Measurements from ENCODE around the gene FOXK1. TPM values are rescaled to one million over a fixed set of nuclear protein-coding genes. Genes with fewer than 3 reads are reported as not detected.

The FOXK1 gene
- total and polyA plus RNA-seq, 12 donors = 4.8 to 63.1 (median 36.1) TPM

GRCh38 chr7:4693152-4693551, 11.1 kb downstream of the FOXK1 start:
- Histone ChIP-seq H3K4me3 (no peak overlapping the region), H3K9me3 (replicated peaks in 1 of 3) (no peaks in the 10 kb centered on the region), H3K36me3 (replicated peaks in 1 of 2) (no peaks in the 10 kb centered on the region), H3K27me3 (no peaks in the 10 kb centered on the region), H3K27ac (peak overlapping the region; percentile 22 to 94 (median 90)), H3K4me1 (replicated peaks in 1 of 2) (peaks cover 54 to 70% of the 10 kb centered on the region in 2 donors)
- TF ChIP-seq, protein P1, sequence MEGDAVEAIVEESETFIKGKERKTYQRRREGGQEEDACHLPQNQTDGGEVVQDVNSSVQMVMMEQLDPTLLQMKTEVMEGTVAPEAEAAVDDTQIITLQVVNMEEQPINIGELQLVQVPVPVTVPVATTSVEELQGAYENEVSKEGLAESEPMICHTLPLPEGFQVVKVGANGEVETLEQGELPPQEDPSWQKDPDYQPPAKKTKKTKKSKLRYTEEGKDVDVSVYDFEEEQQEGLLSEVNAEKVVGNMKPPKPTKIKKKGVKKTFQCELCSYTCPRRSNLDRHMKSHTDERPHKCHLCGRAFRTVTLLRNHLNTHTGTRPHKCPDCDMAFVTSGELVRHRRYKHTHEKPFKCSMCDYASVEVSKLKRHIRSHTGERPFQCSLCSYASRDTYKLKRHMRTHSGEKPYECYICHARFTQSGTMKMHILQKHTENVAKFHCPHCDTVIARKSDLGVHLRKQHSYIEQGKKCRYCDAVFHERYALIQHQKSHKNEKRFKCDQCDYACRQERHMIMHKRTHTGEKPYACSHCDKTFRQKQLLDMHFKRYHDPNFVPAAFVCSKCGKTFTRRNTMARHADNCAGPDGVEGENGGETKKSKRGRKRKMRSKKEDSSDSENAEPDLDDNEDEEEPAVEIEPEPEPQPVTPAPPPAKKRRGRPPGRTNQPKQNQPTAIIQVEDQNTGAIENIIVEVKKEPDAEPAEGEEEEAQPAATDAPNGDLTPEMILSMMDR (IDR thresholded peaks at IDR 0.05) = no peak
- no peak for TF ChIP-seq POLR2A (IDR thresholded peaks at IDR 0.05)
- 49 to 78% (median 56%) methylated on average over 2 of the region's 2 CpGs for WGBS, 4 donors
- no peak for DNase-seq
- intact Hi-C loops (cut with DNase I) = no loop called here

DNA sequence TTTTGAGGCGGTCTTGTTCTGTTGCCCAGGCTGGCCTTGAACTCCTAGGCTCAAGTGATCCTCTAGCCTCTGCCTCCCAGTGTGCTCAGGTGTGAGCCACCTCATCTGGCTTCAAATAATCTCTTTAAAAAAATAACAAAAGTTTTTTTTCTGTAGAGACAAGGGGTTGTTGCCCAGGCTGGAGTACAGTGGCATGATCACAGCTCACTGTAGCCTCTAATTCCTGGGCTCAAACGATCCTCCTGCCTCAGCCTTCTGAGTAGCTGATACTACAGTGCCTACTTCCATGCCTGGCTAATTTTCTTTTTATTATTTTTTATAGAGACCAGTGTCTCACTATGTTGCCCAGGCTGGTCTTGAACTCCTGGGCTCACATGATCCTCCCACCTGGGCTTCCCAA, 11.7 kb downstream of the FOXK1 start:
- no peak for TF ChIP-seq POLR2A (IDR thresholded peaks at IDR 0.05)
- TF ChIP-seq, protein P1 (IDR thresholded peaks at IDR 0.05) = no peak
- peaks cover 60 to 71% of the 10 kb centered on the region in 2 donors for H3K4me1 ChIP-seq (replicated peaks in 1 of 2)
- H3K4me3 ChIP-seq = no peak overlapping the region
- H3K36me3 ChIP-seq (replicated peaks in 1 of 2) = no peaks in the 10 kb centered on the region
- peak overlapping the region; percentile 78 to 94 (median 90) for H3K27ac ChIP-seq
- no peaks in the 10 kb centered on the region for H3K27me3 ChIP-seq
- WGBS, 4 donors = 47 to 70% (median 60%) methylated on average over 2 of the region's 2 CpGs
- DNase-seq = no peak
- H3K9me3 ChIP-seq (replicated peaks in 1 of 3) = no peaks in the 10 kb centered on the region
- intact Hi-C loops (cut with DNase I) = no loop called here

DNA sequence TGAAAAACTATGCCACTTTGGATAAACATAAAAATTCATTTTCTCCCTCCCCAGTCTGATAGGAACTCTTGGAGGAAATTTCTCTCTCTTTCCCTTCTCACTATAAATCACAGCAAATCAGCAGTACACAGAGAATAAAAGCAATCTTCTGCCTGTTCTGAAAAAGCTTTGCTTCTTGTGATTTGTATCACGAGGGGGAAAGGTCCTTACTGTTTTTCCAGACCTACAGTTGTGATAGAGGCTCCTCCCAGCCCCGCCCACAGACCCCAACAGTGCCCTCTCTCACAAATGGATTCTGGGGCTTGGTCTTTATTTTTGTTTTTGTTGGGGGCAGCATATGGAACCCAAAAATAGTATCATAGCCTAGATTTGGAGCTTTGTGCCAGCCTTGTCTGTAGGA, 12.2 kb downstream of the FOXK1 start:
- H3K4me3 ChIP-seq = peak overlapping the region in 1 of 4 donors; percentile 8
- H3K27me3 ChIP-seq = no peaks in the 10 kb centered on the region
- no peaks in the 10 kb centered on the region for H3K9me3 ChIP-seq (replicated peaks in 1 of 3)
- peak overlapping the region; percentile 79 to 94 (median 90) for H3K27ac ChIP-seq
- intact Hi-C loops (cut with DNase I) = no loop called here
- peaks cover 64 to 71% of the 10 kb centered on the region in 2 donors for H3K4me1 ChIP-seq (replicated peaks in 1 of 2)
- no peaks in the 10 kb centered on the region for H3K36me3 ChIP-seq (replicated peaks in 1 of 2)
- no peak for DNase-seq
- no peak for TF ChIP-seq POLR2A (IDR thresholded peaks at IDR 0.05)
- TF ChIP-seq, protein P1 (IDR thresholded peaks at IDR 0.05) = no peak
- 50 to 79% (median 53%) methylated on average over 2 of the region's 2 CpGs for WGBS, 4 donors

- TF ChIP-seq, protein P1 (IDR thresholded peaks at IDR 0.05) = no peak
- no peak for TF ChIP-seq POLR2A (IDR thresholded peaks at IDR 0.05)
- no peaks in the 10 kb centered on the region for H3K27me3 ChIP-seq
- DNase-seq = peak in 5 of 7 donors; percentile 71 to 82 (median 76)
- H3K4me3 ChIP-seq = no peak overlapping the region
- H3K27ac ChIP-seq = peak overlapping the region; percentile 60 to 93 (median 87)
- WGBS, 4 donors = 50 to 65% (median 57%) methylated on average over 10 of the region's 10 CpGs
- intact Hi-C loops (cut with DNase I) = no loop called here
- peaks cover 69 to 70% of the 10 kb centered on the region in 2 donors for H3K4me1 ChIP-seq (replicated peaks in 1 of 2)
- no peaks in the 10 kb centered on the region for H3K9me3 ChIP-seq (replicated peaks in 1 of 3)
- no peaks in the 10 kb centered on the region for H3K36me3 ChIP-seq (replicated peaks in 1 of 2)
Observed at GRCh38 chr7:4698707-4699275, 16.7 kb downstream of the FOXK1 start.

Data from adrenal gland (tissue), 12 donors.